HG02884 (cell line): Measurements from ENCODE around the gene IL18BP.

Experiments
- ATAC-seq: cut with Tn5 transposase; IDR thresholded peaks from one replicate; pipeline ENCODE4 v1.9.1; 2021; ENCODE audit warnings: mild to moderate bottlenecking, moderate library complexity; ENCODE audit not compliant: unreplicated experiment

The IL18BP gene

GRCh38 chr11:71996517-71996916 is 2.2 kb upstream of the IL18BP start:
- no peak for ATAC-seq

DNA sequence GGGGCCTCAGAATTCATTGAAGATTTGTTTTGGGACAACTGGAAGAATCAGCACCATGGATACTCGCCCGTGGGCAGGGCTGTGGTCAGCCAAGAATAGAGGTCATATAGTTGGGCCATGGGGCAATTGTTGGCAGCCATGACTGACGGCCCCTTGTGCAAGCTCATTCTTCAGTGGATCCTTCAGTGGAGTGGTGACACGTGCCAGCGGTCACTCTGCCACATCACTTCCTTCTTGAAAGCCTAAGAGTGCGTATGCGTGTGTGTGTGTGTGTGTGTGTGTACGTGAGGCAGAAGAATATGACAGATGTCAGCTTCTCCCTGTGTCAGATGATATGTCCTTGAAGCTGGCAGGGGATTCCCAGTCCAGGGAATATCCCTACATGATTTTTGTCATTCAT is 1.8 kb upstream of the IL18BP start:
- no peak for ATAC-seq

GRCh38 chr11:71997594-71997993 is 1.1 kb upstream of the IL18BP start:
- ATAC-seq = no peak

DNA sequence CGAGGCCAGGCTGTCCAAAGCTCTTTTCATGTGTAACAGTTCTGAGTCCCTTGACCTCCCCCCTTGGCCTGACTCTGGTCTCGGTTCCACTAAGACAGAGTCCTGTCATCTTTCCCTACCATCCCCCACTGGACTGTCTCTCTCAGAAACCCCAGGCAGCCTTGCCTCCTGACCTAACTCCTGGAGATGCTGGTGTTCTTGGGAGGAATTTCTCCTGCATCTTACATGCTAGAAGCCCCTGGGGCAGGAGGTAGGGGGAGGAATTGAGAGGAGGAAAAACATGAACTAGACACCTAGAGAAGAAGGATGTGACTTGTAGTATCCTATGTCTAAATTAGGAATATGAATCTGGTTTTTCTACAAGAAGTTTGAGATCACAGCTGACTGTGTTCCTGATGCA is 648 bp upstream of the IL18BP start:
- ATAC-seq = no peak

- no peak for ATAC-seq
Measured at GRCh38 chr11:71999362-71999761, 653 bp downstream of the IL18BP start.

GRCh38 chr11:71999798-72000197 is 1.1 kb downstream of the IL18BP start:
- ATAC-seq = no peak

GRCh38 chr11:72000202-72000867 is 1.6 kb downstream of the IL18BP start:
- no peak for ATAC-seq

- no peak for ATAC-seq
Measured at GRCh38 chr11:72001285-72001684, 2.6 kb downstream of the IL18BP start.

DNA sequence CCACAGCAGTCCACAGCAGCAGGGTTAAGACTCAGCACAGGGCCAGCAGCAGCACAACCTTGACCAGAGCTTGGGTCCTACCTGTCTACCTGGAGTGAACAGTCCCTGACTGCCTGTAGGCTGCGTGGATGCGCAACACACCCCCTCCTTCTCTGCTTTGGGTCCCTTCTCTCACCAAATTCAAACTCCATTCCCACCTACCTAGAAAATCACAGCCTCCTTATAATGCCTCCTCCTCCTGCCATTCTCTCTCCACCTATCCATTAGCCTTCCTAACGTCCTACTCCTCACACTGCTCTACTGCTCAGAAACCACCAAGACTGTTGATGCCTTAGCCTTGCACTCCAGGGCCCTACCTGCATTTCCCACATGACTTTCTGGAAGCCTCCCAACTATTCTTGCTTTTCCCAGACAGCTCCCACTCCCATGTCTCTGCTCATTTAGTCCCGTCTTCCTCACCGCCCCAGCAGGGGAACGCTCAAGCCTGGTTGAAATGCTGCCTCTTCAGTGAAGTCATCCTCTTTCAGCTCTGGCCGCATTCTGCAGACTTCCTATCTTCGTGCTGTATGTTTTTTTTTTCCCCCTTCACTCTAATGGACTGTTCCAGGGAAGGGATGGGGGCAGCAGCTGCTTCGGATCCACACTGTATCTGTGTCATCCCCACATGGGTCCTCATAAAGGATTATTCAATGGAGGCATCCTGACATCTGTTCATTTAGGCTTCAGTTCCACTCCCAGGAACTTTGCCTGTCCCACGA is 3.3 kb downstream of the IL18BP start:
- ATAC-seq = no peak

- ATAC-seq = no peak
Measured at GRCh38 chr11:72002841-72003775, 4.4 kb downstream of the IL18BP start.

DNA sequence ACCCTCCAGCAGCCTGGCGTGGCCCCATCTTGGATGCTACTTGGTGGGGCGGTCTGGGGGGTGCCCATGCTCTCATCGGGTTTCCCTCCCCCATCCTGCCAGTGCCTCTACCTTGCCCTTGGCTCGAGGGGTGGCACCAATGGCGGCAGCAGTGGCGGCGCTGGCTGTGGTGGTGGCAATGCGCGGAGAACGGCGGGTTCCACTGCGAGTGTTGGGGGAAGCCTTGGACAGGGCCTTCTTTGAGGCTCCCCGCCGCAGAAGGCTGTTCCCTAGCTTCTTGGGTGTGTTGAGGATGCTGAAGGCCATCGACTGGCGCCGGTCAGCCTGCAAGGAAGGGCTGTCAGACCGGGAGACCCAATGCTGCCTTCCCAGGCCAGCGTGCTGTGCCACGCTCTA is 5.1 kb downstream of the IL18BP start:
- ATAC-seq = no peak

DNA sequence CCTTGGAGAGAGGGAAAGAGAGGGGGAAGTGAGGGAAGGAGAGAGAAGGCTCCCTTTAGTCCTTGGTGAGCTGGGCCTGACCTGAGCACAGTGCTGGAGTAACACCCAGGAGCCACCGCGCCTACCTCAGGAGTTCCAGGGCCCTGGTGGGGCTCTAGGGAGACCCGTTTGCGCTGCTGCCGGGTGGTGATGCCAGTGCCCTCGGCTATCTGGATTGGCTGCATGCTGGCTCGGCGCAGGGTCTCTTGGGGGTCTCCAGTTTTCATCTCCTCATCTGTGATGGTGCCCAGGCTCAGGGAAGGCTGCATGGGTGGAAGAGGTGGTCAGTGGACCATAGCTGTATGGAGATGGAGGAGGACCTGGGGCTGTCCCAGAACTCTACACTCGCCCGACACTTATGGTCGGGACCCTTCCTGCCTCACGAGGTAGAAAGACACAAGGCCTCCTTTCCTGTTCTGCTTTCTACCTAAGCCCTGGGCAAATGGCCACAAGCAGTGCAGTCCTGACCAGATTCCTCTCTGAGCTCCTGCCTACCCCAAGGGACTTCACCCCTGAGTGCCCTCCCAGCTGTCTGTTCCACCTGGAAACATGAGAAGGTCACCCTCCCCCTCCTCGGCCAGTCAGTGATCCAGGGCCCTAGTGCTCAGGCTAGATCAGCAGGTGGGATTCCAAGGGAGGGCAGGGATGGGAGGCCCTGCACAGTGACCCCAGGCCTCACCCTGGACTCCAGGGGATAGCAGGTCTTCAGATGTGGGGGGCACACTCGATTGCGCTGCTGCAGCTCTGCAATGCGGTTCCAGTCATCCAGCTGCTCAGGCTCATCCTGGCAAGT is 6.0 kb downstream of the IL18BP start:
- no peak for ATAC-seq

DNA sequence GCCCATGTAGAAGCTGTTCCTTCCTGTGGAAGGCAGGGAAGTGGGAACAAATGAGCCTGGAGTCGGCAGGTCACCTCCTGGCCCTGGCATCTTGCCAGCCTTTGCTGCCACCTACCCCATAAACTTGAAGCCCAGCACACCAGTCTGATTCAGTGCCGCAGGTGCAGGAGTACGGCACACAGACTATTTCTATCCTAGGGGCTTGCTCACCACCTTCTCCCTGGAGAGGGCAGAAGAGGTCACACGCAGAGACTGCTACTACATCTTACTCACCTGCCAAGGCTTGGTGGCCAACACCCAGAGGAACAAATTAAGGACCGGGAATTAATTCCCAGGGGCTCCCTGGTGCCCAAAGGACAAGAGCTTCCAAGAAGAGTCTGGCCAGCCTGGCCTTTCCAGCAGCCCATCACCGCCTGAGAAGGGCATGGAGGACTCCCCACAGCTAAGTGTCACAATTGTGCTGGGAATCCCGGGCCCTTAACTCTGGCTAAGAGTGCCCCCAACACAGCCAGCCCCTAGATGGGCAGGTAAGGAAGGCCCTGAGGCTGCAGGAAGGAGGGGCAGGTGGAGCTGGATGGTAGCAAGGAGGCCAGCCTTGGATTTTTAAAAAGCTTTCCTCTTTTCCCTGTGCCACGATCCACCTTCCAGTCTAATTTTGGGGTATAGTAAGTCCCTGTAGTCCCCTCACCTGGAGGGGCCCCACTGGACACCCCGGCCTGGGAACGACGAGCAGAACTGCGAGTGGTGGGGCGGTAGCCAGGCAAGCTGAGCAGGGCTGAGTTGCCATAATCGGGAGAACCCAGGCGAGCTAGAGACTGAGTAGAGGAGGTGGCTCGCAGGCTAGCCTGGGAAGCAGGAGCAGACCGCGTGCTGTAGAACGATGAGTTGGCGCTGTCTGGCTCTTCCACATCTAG is 6.9 kb downstream of the IL18BP start:
- ATAC-seq = no peak

DNA sequence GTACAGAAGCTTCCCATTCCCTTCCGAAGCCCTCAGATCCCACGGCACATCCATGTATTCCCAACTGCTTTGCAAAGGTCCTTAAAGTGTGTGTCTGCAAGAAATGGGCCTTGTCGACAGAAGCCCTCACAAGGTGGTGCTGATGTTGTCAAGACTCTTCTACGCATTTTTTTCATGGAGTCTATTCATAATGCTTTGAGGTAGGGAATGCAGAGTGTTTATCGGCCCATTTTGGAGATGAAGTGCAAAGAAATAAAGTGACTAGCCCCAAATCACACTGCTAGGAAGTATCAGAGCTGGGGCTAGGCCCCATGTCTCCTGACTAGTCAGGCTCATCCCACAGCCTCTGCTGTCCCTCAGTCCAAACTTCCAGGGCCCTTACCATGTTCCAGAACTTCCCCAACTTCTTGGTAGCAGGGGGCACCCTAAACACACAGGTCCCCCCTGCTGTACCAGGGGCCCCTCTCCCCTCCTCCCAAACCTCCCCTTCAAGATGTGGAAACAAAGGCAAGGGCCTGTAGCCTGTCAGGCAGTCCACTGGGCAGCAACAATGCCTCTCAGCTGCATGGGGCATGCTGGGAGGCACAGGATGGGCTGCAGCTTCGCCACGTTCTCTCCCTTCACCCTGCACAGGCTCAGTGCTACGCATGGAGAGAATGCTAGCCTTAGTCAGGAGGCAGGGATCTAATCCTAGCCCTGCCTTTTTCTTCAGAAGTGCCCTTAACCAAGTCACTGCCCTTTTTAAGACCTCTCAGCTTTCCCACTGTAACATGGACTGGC is 7.8 kb downstream of the IL18BP start:
- no peak for ATAC-seq

GRCh38 chr11:72007089-72007476 is 8.4 kb downstream of the IL18BP start:
- ATAC-seq = no peak

GRCh38 chr11:72007587-72007986 is 8.9 kb downstream of the IL18BP start:
- no peak for ATAC-seq

DNA sequence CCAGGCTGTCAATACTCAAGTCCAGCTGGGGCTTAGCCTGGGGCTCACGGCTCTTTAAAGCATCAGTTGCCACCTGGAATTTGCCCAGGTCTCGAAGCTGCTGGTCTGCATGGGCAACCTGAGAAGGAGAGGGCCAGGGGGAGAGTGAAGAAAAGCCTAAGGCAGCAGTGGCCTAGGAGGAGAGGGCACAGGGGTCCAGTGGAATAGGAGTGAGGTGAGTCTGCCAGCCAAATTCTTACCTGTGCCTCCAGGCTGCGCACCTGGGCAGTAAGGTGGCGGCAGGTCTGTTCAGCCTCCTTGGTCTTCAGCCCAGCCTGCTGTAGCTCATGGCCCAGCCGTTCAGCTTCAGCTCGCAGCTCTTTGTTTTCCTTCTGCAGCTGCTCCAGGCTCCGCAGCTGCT is 10.0 kb downstream of the IL18BP start:
- no peak for ATAC-seq

DNA sequence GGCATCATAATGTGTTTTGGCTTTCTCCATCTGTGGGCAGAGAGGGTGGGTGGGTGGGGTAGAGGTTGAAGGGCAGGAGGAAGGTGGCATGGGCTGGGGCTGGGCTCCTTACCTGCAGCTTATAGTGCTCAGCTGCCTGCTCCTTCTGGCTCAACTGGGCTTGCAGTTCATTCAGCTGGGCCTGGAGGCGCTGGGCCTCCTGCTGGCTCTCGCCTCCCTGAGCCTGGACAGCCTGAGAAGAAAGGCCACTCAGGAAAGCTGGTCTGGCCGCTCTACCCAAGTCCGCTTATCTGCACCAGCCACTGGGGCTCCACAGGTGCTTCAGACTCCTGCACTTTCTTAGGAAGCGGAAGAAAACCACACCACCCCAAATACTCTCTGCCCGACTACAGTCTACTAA is 10.4 kb downstream of the IL18BP start:
- ATAC-seq = no peak
